NT2/D1 (cell line): ENCODE results near the gene PBX1.

ENCODE experiments used
- SUZ12 ChIP-seq: IDR thresholded peaks from 2 replicates; pipeline ENCODE4 v1.6.1; 2011; ENCODE audit not compliant: insufficient read length, insufficient read depth; ENCODE audit errors: extremely low read depth
- YY1 ChIP-seq: IDR thresholded peaks from 2 replicates; pipeline ENCODE4 v1.6.1; 2011; ENCODE audit not compliant: insufficient read length, insufficient read depth
- ZNF274 ChIP-seq: IDR thresholded peaks from 2 replicates; pipeline ENCODE4 v1.6.1; 2011; ENCODE audit warnings: mild to moderate bottlenecking, low read depth, low read length

GRCh38 chr1:164601399-164602100 is 42.6 kb downstream of the PBX1 start:
- TF ChIP-seq YY1, result no peak
- TF ChIP-seq ZNF274, result no peak
- TF ChIP-seq SUZ12, result no peak
